PC-9 (cell line): ENCODE results near the gene MRAP2.

Source experiments
- CTCF ChIP-seq: fragments of 200-600 bp; sonication (generic); conservative IDR thresholded peaks from 2 replicates; pipeline ENCODE4 v1.6.1; 2017; ENCODE audit warnings: mixed run types, antibody characterized with exemption, mild to moderate bottlenecking, moderate library complexity
- EZH2 ChIP-seq: fragments of 200-600 bp; sonication (generic); IDR thresholded peaks from 2 replicates; pipeline ENCODE4 v1.8.0; 2017; ENCODE audit warnings: antibody characterized with exemption, low read depth

- TF ChIP-seq CTCF (no peak), EZH2 (no peak)
Measured at GRCh38 chr6:84033523-84034451, at the start of gene MRAP2.
